Smooth muscle cell (in vitro differentiated cells): Measurements from ENCODE around the gene ZNRD2. TPM values are rescaled to one million over a fixed set of nuclear protein-coding genes. Genes with fewer than 3 reads are reported as not detected.

Source experiments
- DNase-seq: peaks from one replicate; lab custom pipeline; 2025; ENCODE audit not compliant: unreplicated experiment; lab: John Stamatoyannopoulos, UW
- H2AFZ ChIP-seq: fragments of 200-600 bp; sonication (generic); 2 replicates; pipeline ENCODE4 v1.6.0; 2016; ENCODE audit warnings: antibody characterized with exemption, low read depth, mild to moderate bottlenecking
- H3F3A ChIP-seq: fragments of 200-600 bp; sonication (generic); 2 replicates; pipeline ENCODE4 v1.6.0; 2017; ENCODE audit warnings: antibody characterized with exemption, low read depth
- H3K27ac ChIP-seq: fragments of 200-600 bp; sonication (generic); 2 replicates; pipeline ENCODE4 v1.5.1; 2016; ENCODE audit warnings: low read depth, mild to moderate bottlenecking
- H3K27me3 ChIP-seq: fragments of 200-600 bp; sonication (generic); 2 replicates; pipeline ENCODE4 v1.6.1; 2016; ENCODE audit warnings: low read depth, mild to moderate bottlenecking
- H3K36me3 ChIP-seq: fragments of 200-600 bp; sonication (generic); 2 replicates; pipeline ENCODE4 v1.5.1; 2016; ENCODE audit warnings: low read depth
- H3K4me1 ChIP-seq: fragments of 200-600 bp; sonication (generic); 2 replicates; pipeline ENCODE4 v1.5.1; 2016; ENCODE audit warnings: low read depth
- H3K4me2 ChIP-seq: fragments of 200-600 bp; sonication (generic); 2 replicates; pipeline ENCODE4 v1.6.0; 2016; ENCODE audit warnings: mild to moderate bottlenecking
- H3K4me3 ChIP-seq: fragments of 200-600 bp; sonication (generic); 2 replicates; pipeline ENCODE4 v1.5.1; 2016; ENCODE audit warnings: mild to moderate bottlenecking
- H3K79me2 ChIP-seq: fragments of 200-600 bp; sonication (generic); 2 replicates; pipeline ENCODE4 v1.6.0; 2016; ENCODE audit warnings: low read depth, mild to moderate bottlenecking
- H3K9ac ChIP-seq: fragments of 200-600 bp; sonication (generic); 2 replicates; pipeline ENCODE4 v1.6.0; 2016; ENCODE audit warnings: low read depth
- H3K9me3 ChIP-seq: fragments of 200-600 bp; sonication (generic); replicated peaks from 2 replicates; pipeline ENCODE4 v1.5.1; 2016; ENCODE audit warnings: low read depth
- H4K20me1 ChIP-seq: fragments of 200-600 bp; sonication (generic); 2 replicates; pipeline ENCODE4 v1.6.0; 2016; ENCODE audit warnings: low read depth
- WGBS: methylation state at CpG from one replicate; pipeline ENCODE4 v1.1.7; 2016; ENCODE audit warnings: low lambda C conversion rate; 5-methylcytosine and 5-hydroxymethylcytosine counted together
- polyA plus RNA-seq: library from polyadenylated mRNA; unstranded; fragments of >200 nt; fragmentation: Nextera tagmentation; extraction: Ambion mirVana; gene quantifications from 2 replicates; pipeline ENCODE4 v1.2.1, GENCODE V29; 2016
- total RNA-seq: library from RNA; depleted of rRNA; stranded (reverse); fragments of >200 nt; gene quantifications from 2 replicates; pipeline ENCODE4 v1.2.3, GENCODE V29; 2014
- TF ChIP-seq, protein P1 (sequence below): fragments of 200-600 bp; sonication (generic); IDR thresholded peaks from 2 replicates; pipeline ENCODE4 v1.5.1; 2017; ENCODE audit warnings: borderline replicate concordance, mild to moderate bottlenecking, antibody characterized with exemption; ENCODE audit not compliant: insufficient read depth, poor library complexity, severe bottlenecking

ZNRD2 gene
- total and polyA plus RNA-seq, 2 experiments from 2014 or later, result 55.5 to 105 TPM

DNA sequence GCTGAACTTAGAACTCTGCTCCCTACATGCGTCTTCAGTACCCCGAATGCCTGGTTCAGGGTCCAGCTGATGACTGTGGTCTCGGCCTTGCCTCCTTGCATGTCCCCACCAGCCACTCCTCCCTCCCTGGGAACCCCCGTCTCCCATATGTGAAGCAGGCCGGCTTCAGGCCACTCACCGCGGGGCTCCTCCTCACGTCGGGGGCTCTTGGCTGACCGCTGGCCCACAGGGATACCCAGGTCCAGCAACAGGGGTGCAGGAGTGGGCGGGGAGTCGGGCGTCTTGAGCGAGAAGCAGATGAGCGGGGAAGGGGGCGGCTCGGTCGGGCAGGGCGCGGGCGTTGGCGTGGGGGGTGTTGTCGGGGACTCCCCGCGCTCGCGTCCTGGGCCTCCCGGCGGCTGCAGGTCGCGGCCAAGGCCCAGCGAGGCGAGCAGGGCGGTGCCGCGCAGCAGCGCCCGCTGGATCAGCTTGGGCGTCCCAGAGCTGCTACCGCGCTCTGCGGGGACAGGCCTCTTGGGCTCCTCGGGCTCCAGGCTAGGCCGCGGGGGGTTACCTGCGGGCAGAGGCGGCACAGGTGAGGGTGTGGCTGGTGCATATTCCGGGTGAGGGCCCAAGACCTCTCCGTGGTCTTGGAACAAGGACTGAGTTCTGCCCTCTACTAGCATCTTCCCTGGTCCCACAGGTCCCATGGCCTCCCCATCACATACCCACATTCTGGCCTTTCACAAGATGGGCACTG lies 29.1 kb downstream of the ZNRD2 start:
- Histone ChIP-seq H4K20me1 (no peaks in the 10 kb centered on the region), H3K4me1 (no peaks in the 10 kb centered on the region), H3K36me3 (no peaks in the 10 kb centered on the region), H3K4me2 (no peak overlapping the region), H3K27me3 (no peaks in the 10 kb centered on the region), H2AFZ (no peak overlapping the region), H3F3A (no peaks in the 10 kb centered on the region), H3K79me2 (no peaks in the 10 kb centered on the region), H3K4me3 (no peak overlapping the region), H3K27ac (no peak overlapping the region), H3K9ac (no peak overlapping the region), H3K9me3 (no peaks in the 10 kb centered on the region)
- WGBS, result 97% methylated on average over 35 of the region's 49 CpGs
- no peak for DNase-seq
- TF ChIP-seq, protein P1, sequence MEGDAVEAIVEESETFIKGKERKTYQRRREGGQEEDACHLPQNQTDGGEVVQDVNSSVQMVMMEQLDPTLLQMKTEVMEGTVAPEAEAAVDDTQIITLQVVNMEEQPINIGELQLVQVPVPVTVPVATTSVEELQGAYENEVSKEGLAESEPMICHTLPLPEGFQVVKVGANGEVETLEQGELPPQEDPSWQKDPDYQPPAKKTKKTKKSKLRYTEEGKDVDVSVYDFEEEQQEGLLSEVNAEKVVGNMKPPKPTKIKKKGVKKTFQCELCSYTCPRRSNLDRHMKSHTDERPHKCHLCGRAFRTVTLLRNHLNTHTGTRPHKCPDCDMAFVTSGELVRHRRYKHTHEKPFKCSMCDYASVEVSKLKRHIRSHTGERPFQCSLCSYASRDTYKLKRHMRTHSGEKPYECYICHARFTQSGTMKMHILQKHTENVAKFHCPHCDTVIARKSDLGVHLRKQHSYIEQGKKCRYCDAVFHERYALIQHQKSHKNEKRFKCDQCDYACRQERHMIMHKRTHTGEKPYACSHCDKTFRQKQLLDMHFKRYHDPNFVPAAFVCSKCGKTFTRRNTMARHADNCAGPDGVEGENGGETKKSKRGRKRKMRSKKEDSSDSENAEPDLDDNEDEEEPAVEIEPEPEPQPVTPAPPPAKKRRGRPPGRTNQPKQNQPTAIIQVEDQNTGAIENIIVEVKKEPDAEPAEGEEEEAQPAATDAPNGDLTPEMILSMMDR, result no peak

GRCh38 chr11:65599955-65600246 lies 29.6 kb downstream of the ZNRD2 start:
- TF ChIP-seq, protein P1, result no peak
- no peak for DNase-seq
- Histone ChIP-seq H3K9me3 (no peaks in the 10 kb centered on the region), H4K20me1 (no peaks in the 10 kb centered on the region), H3K79me2 (no peaks in the 10 kb centered on the region), H3K27me3 (no peaks in the 10 kb centered on the region), H3F3A (no peaks in the 10 kb centered on the region), H3K9ac (no peak overlapping the region), H2AFZ (no peak overlapping the region), H3K4me2 (no peak overlapping the region), H3K4me1 (no peaks in the 10 kb centered on the region), H3K4me3 (no peak overlapping the region), H3K36me3 (no peaks in the 10 kb centered on the region), H3K27ac (no peak overlapping the region)
- 99% methylated on average over 6 of the region's 6 CpGs for WGBS

DNA sequence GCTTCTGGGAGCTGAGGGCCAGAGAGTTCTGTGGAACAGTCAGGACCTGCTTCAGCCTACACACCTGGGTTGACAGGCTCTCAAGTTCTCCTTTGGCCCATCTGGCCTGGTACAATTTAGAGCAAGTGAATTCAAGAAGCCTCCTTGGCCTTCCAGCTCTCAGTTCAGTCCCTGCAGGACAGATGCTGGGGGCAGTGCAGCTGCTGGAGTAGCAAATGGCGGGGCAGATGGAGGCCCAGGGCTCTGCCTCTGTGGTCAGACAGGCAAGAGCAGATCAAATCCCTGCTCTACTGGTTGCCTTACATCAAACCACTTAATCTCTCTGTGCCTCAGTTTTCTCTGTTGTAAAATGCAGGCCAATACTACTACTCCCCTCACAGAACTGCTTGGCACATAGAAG lies 34.0 kb downstream of the ZNRD2 start:
- peaks cover 5% of the 10 kb centered on the region for H3F3A ChIP-seq
- peaks cover 9% of the 10 kb centered on the region for H3K4me1 ChIP-seq
- H3K36me3 ChIP-seq, result peaks cover 3% of the 10 kb centered on the region
- H3K27me3 ChIP-seq, result no peaks in the 10 kb centered on the region
- DNase-seq, result no peak
- H3K4me3 ChIP-seq, result no peak overlapping the region
- TF ChIP-seq, protein P1, result no peak
- H3K9me3 ChIP-seq, result no peaks in the 10 kb centered on the region
- no peaks in the 10 kb centered on the region for H3K79me2 ChIP-seq
- WGBS, result 100% methylated on average over 1 of the region's 1 CpG
- H2AFZ ChIP-seq, result no peak overlapping the region
- H4K20me1 ChIP-seq, result peaks cover 28% of the 10 kb centered on the region
- no peak overlapping the region for H3K4me2 ChIP-seq
- no peak overlapping the region for H3K9ac ChIP-seq
- no peak overlapping the region for H3K27ac ChIP-seq

DNA sequence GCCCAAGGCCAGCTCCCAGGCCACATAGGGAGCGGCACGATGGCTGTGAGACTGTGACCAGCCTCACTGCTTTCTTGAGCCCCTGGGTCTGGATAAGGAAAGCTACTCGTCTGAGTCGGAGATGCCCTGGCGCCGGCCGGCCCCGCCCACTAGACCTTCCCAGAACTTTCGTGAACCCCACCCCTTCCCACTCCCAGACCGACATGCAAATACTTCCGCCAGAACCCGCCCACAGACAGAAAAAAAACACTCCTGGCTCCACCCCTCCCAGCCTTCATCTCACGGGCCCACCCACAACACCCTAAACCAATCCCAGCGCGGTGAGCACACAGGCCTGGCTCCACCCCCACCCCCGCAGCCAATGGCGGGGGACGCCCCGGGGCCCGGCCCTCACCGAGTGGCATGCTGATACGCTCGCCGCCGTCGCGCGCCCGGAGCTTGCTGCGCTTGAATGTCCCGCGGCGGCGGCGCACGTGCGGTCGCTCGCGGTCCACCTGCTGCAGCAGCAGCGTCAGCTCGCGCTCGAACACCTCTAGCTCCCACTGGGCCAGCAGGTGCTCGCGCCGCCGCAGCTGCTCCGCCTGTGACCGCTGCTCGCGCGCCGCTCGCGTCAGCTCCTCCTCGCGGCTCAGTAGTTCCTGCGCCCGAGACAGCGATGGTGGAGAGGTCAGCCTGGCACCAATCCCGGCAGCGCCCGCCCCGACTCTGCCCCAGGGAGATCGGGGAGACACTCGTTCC lies 36.8 kb downstream of the ZNRD2 start:
- WGBS, result 6% methylated on average over 66 of the region's 67 CpGs
- no peak overlapping the region for H3K9ac ChIP-seq
- TF ChIP-seq, protein P1, result no peak
- H3K79me2 ChIP-seq, result peaks cover 11% of the 10 kb centered on the region
- DNase-seq, result peak; percentile 92
- peaks cover 5% of the 10 kb centered on the region for H3F3A ChIP-seq
- H3K9me3 ChIP-seq, result no peaks in the 10 kb centered on the region
- H3K4me3 ChIP-seq, result peak overlapping the region; percentile 27
- peaks cover 3% of the 10 kb centered on the region for H3K36me3 ChIP-seq
- H3K27ac ChIP-seq, result peak overlapping the region; percentile 41
- no peaks in the 10 kb centered on the region for H3K27me3 ChIP-seq
- H4K20me1 ChIP-seq, result peaks cover 56% of the 10 kb centered on the region
- peak overlapping the region; percentile 79 for H3K4me2 ChIP-seq
- peaks cover 12% of the 10 kb centered on the region for H3K4me1 ChIP-seq
- no peak overlapping the region for H2AFZ ChIP-seq
